ENCODE data around the gene CNTNAP5.

CNTNAP5 gene

DNA sequence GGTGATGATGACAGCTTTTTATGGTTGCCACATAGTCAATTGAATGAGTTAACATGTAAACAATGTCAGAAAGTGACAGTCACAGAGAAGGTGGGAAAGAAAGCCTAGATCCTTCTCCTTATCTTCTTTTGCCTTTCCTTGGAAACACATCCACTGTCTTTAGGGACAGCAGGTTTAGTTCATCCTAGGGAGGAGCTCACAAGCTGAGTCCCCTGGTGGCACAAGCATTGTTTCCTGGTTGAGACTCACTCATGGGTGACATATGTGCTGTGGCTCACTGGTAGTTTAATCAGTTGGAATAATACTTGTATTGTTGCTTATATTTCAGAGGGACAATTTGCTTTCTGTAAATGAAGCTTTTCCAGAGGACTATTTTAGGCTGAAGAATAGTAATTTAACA is 598.5 kb downstream of the CNTNAP5 start:
- DNase-seq (ENCODE audit: low read depth in 2 of 2), result no peak

DNA sequence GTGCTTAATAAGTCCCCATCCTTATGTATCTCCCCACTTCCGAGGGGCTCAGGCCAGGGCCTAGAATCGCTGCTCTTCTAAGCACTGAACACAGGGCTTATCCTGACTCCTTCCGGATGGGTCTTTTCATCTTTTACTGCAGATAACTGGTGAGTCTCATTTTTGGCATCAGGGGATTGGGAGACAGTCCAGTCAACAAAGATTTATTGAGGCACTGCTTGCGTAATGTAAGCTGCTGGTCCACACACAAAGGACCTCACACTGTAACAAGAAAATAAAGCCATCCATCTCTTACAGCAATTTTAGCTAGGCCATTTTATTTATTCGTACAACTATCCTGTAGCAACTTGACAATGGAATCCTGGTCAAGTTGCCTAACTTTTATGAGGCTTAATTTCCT is 600.5 kb downstream of the CNTNAP5 start:
- no peak for DNase-seq (ENCODE audit: low read depth in 2 of 2)

DNA sequence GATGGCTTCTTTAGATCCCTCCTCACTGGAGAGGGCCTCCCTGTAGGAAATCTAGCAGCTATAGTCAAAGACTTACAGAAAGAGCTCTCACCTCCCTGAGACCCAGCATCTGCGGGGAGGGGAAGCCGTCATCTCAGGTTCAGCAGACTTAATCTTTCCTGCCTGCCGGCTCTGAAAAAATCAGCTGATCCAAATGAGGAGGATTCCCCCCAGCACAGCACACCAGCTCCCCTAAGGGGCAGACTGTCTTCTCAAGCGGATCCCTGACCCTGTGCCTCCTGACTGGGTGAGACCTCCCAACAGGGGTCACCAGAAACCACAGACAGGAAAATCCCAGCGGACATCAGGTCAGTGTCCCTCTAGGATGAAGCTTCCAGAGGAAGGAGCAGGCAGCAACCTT is 601.9 kb downstream of the CNTNAP5 start:
- DNase-seq (ENCODE audit: low read depth in 2 of 2), result no peak

DNA sequence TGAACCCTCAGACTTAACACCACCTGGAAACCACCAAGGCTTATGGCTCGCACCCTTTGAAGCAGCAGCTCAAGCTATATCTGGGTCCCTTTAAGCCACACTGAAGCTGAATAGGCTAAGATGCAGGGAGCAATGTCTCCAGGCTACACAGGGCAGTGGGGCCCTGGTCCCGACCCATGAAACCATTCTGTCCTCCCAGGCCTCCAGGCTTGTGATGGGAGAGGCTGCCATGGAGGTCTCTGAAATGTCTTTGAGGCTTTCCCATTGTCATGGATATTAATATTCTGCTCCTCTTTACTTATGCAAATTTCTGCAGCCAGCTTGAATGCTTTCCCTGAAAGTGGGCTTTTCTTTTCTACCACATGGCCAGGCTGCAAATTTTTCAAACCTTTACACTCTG is 608.7 kb downstream of the CNTNAP5 start:
- DNase-seq (ENCODE audit: low read depth in 2 of 2), result no peak

DNA sequence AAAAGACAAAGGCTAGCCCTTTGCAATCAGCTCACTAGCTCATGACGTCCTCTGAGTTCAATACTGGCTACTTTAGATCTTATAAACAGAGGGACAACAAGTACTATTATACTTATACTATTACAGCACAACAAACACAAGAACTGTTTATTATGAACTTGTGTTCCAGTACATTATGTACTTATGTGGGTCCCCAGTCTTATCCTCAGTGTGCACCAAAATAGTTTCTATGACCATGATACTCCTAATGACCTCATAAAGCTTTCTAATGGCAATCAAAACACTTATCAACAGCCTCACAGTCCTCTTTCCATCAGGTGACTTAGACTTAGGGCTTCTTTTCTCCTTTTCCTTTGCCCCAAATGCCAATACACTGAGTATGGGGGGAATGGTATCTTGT is 614.4 kb downstream of the CNTNAP5 start:
- DNase-seq (ENCODE audit: low read depth in 2 of 2), result no peak

DNA sequence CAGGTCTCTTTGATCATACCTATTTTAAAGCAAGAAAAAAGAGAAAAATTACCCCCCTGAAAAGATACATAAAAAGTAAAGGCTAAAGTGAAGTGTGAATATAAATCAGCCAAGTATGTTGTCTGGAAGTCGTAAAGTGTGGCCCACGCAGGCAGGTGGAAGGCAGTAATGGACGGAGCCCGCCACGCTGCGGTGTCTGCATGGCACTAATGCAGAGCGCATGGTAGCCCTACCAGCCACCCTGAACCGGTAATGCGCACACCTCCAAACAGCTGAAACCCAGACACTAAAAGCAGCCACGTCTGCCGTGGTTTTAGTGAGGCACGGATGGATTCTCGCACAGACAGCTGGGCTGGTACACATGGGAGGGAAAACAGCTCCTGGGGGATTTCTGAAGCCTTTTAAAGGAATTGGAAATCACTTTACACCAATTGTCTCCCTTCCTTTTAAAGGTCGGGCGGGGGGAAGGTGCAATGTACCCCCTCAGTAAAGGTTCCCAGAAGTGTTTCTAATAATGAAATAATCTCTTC is 615.2 kb downstream of the CNTNAP5 start:
- DNase-seq (ENCODE audit: low read depth in 2 of 2), result no peak

DNA sequence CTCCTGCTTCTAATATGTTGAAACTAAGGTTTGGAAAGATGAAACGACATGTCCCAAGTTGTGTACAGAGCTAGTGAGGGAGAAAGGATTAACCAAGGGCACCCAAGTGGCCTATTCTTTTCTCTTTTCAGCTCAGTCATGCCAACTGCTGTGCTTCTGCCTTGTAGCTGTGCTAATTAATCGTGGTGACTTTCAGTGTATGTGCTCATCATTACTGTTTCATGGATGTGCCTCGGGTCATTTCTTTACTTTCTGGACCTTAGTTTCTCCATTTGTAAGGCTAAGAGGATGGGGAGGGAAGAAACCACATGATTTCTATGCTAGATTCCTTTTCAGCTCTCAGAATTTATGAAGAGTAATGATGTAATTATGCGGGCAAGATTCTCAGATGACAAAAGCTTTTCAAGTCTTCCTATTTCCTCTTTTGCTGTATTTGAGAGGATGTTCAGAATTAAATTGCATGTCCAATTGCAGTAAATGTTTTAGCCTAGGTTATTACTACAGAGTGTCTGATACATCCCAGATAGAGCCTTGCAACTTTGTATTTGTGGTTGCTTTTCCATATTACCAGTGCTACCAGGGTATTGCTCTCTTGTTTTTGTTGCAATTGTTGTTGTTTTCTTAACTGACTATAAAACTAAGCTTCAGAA is 621.2 kb downstream of the CNTNAP5 start:
- no peak for DNase-seq (ENCODE audit: low read depth in 2 of 2)

DNA sequence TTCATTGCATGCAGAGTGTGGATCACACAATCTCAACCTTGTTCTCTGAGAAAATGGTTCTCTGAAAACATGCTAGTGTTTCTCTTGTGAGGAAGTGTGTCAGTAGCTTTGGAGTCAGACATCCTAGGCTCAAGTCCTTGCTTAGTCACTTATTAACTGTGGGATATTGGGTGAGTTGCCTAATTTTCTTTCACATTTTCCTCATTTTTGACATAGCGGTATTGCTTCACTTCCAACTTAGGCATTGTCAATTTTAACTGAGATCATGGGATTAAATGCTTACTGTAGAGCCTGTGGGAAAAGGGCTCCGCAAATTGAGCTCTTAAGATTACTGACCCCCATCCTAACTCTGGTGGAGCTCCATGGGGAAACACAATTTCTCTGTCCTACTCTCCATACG is 622.2 kb downstream of the CNTNAP5 start:
- no peak for DNase-seq (ENCODE audit: low read depth in 2 of 2)

DNA sequence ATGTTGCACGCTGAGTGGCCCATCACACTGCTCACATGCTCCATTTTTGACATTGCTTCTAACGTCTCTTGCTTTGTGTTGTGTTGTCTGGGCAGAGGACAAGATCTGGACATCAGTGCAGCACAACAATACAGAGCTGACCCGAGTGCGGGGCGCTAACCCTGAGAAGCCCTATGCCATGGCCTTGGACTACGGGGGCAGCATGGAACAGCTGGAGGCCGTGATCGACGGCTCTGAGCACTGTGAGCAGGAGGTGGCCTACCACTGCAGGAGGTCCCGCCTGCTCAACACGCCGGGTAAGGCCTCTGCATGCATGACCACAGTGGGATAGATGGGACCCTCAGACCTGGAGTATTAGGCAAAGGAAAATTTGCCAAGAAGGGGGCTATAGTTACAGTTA is 622.6 kb downstream of the CNTNAP5 start:
- no peak for DNase-seq (ENCODE audit: low read depth in 2 of 2)

DNA sequence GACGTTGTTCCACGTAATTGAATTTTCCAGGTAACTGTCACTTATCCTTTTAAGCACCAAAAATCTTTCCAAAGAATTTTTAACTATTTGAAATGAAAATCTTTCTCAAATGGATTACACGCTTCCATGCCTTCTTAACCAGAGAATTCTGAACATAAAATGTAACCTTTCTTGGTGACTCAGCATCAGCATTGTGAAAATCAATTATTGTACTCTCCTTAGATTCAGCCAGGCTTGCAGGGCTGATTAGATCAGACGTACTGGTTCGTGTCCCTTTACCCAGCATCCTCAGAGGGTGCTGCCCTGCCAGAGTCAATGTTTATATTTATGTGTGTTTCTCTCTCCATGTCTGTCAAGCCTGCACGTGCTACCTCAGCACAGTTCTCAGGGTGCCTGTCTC is 623.9 kb downstream of the CNTNAP5 start:
- DNase-seq (ENCODE audit: low read depth in 2 of 2), result no peak

DNA sequence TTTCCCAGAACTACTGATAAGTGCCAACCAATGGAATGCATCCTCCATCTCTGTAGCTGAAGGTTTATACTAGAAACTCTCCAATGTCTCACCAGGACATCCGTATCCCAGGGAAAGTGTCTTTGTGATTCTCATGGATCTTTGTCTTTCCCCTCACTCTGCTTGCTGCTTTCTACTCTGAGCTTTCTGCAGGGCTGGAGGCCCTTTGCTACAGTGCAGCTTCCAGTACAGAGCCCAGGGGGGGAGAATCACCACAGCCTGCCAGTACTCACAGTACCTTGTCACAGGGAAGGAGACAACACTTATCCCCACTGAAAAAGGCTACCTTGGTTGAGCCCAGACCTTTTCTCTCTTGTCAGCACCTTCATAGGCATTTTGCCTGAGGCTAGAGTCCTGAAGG is 627.0 kb downstream of the CNTNAP5 start:
- DNase-seq (ENCODE audit: low read depth in 2 of 2), result no peak

DNA sequence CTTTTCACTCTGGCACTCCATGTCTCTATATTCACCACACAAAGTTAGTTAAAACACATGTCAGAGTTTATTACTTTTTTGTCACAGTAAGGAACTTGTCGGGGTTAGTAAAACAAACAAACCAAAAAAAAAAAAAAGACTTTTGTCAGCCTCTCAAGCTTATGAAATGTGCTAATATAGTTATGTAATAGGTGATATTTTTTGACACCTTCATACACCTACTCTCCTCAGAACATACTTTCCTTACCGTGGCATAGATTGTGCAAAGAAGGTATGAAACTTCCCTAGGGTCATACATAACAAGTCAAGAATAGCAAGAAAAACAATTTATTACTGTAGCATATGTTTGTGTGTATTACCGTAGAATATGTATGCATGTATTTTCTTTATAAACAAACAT is 633.3 kb downstream of the CNTNAP5 start:
- DNase-seq (ENCODE audit: low read depth in 2 of 2), result no peak

DNA sequence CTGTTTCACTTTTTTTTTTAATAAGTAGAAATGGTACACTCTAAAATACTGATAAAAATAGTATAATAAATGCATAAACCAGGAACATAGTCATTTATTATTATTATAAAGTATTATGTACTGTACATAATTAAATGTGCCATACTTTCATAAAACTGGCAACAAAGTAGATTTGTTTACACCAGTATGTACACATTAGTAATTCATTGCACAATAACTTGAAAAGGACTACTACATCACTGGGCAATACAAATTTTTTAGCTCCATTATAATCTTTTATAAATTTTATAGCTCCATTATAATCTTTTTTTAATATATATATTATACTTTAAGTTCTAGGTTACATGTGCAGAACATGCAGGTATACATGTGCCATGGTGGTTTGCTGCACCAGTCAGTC is 636.5 kb downstream of the CNTNAP5 start:
- DNase-seq (ENCODE audit: low read depth in 2 of 2), result no peak

DNA sequence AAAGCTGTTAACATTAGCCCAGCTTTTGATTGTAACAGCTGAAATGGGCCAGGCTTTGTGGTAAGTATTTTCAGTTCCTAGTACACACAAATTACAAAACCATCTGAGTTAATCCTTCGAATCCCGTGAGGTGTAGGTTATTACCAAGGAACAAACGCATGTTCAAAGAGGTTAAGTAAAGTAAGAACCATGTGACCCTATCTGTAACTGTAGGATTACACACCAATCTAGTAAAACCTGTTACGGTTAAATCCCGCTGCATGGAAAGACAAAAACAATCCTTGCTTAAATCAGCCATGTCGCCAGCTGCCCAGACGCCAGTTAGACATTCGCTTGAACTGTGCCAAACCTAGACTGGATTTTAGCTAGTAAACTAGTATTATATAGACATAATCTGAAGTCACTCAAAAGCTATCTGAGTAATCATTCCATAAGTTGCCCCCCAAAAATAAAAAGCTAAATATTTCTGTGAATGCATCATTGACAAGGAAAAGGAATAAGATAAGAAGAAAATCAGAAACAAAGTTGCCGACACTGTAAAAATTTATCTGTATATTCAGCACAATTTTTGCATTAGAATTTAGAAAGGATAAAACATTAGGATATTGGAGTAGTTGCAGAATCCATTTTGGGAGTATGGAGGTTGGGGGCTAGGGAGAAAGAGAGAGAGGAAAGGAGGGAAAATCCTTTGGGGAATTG is 638.0 kb downstream of the CNTNAP5 start:
- no peak for DNase-seq (ENCODE audit: low read depth in 2 of 2)

DNA sequence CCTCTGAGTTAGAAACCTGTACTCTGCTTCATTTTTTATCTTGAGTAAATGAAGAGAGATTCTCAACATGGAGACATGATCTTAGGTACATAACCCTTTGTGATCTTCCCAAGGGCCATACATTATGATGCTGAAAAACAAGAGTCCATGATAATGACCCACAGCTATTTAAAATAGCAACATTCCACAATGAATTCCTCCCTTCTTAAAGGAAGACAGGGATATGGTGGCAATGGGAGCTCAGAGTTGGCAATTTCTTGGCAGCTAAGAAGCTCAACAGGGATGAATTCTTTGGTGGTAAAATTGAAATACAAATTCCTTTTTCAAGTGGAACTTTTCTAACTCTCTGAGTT is 638.5 kb downstream of the CNTNAP5 start:
- no peak for DNase-seq (ENCODE audit: low read depth in 2 of 2)

DNA sequence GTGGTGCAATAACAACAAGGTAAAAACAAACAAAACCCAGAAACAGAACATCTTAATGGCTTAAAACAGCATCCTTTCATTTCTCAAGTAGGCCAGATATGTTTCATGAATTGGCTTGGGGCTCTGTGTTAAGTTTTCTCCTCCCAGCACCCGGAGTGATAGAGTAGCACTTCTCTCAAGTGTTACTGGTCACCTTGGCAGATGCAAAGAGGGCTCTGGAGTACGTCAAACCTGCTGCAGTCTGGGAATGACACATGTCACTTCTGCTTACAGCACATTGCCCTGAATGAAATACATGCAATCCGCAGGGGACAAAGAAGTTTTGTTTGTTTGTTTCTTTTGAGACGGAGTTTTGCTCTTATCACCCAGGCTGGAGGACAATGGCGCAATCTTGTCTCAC is 639.3 kb downstream of the CNTNAP5 start:
- DNase-seq (ENCODE audit: low read depth in 2 of 2), result no peak

DNA sequence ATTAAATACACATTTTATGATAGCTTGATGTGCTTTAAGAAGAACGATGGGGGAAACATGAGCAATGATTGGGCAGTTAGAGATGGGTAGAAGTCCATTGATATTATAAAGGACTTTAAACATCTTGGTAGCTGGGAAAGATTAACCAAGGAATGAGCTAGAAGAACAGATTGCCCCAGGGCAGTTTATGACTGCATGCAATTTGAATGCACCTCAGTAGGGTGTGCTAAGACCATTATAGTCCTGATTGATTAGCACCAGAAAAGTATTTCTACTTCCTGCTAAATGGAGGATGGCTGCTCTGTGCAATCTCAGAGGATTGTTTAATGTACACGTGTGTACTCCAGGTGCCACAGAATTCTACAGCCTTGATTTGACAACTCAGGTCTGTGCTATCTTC is 641.9 kb downstream of the CNTNAP5 start:
- no peak for DNase-seq (ENCODE audit: low read depth in 2 of 2)

DNA sequence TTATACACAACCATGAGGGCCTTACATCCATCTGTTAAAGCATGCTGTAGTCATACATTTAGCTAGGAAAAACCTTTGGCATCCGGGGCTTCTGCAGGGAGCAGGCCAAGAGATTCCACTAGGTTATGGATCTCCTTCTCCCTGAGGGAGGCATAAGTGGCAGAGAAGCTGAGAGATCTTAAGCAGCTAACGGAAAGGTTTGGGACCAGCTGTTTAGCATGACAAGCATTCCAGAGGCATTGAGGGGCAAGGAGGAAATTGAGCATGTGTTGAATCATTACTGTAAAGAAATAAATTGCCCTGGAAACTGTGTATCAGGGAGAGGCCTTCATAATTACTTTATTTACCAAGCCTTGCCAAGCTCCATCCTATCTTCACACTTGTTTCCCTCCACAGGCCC is 643.1 kb downstream of the CNTNAP5 start:
- DNase-seq (ENCODE audit: low read depth in 2 of 2), result no peak

DNA sequence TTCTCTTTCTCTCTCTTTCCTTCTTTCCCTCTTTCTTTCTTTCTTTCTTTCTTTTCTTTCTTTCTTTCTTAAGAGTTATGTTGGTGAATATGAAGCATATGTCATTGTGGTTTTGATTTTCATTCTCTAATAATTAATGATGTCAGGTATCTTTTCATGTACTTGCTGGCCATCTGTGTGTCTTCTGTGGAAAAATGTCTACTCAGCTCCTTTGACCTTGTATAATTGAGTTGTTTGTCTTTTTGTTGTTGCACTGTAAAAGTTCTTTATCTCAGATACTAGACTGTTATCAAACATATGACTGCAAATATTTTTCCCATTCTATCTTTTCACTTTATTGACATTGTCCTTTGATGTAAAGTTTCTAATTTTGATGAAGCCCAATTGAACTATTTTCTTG is 645.1 kb downstream of the CNTNAP5 start:
- no peak for DNase-seq (ENCODE audit: low read depth in 2 of 2)

DNA sequence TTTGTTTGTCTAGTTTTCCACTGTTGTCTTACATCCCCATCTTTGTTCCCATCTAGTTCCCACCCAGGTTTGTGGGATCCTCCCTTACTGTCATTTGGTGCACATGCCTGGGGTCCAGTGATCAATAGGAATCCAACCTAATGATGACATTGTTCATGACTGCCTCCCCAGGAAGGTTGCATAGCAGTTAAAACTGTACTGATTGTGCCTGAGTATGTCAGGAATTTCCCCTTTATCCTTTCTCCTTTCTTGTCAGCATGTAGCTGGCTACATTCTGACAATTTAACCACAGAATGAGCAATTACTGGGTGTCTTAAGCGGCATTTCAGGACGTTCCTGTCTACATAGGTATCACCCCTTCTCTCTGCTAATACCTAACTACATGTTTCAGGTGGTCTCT is 653.0 kb downstream of the CNTNAP5 start:
- DNase-seq (ENCODE audit: low read depth in 2 of 2), result no peak

DNA sequence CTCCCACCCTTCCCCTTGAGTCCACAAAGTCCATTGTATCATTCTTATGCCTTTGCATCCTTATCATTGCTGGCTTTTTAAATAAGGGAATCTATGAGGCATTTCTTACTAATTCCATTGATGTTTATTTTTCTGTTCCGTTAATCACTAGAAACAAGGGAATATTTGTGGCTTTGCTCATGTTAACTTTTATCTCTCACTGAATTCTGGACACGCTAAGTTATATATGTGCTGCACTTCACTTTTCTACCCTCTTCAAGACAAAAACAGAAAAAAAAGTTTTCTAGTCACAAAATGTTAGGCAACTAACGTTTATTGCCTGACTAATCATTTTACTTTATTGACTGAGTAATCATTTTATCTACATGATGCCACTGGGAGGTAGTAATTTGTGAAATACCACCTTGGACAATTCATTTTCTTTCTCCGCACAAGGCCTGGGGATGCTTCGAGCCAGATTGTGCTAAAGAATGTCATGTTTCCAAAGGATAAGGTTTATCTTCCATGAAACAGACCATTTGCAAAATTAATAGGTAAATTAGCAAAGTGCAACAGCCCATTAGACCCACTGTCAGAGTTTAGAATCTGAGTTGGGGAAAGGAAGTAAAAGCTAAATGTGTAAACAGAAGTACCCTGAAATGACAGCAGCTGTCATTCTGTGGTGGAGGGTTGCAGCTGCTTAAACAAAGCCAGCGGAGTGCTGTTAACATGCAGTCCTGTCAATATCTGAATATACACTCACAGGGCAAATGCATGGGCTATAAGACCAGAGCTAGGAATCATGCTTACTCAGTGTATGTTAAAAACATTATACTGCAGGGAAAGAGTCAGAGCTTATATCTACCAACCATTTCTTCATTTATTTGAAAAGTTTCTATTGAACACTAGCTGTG is 658.7 kb downstream of the CNTNAP5 start:
- no peak for DNase-seq (ENCODE audit: low read depth in 2 of 2)

DNA sequence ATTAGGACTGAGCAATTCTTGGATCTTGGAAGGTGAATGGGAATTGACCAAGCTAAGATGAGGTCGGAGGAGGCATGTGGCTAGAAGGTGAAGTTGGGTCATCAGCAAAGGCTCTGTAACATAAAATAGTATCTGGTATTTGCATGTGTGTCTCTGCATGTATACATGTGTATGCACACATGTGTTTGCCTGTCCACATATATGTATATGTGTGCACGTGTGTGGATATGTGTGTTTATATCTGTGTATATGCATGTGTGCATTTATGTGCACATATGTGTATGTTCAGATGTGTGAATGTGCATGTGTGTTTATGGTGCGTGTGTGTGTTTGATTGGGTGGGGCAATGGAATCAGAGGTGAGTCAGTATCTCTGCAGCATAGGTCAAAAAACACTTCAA is 664.3 kb downstream of the CNTNAP5 start:
- DNase-seq (ENCODE audit: low read depth in 2 of 2), result no peak

DNA sequence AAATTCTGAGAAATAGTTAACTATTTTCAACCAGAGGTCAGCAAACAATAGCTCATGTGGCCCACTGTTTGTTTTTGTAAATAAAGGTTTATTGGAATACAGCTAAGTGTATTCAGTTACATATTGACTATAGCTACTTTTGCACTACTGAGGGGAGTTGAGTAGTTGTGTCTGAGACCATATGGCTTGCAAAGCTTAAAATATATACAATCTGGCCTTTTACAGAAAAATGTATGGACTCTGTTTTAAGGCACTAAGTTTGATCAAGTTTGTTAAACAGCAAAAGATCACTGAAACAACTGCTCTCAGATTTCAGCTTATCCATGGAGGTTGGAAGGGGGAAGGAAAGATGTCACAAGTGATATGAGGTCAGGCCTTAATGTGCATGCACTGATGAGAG is 667.1 kb downstream of the CNTNAP5 start:
- no peak for DNase-seq (ENCODE audit: low read depth in 2 of 2)

Measured in fibroblast of skin of left biceps (primary cell).